Subcutaneous adipose tissue (tissue), 4 donors: ENCODE results near the gene LEMD2. TPM values are rescaled to one million over a fixed set of nuclear protein-coding genes. Genes with fewer than 3 reads are reported as not detected.

Experiments used
- total RNA-seq, 4 donors: library from RNA; depleted of rRNA; stranded (reverse); fragments of >200 nt; gene quantifications; one replicate each; pipeline ENCODE4 v1.1.0, GENCODE V29; 2016
- TF ChIP-seq, protein P1 (sequence below): fragments of 450-650 bp; IDR thresholded peaks from one replicate; pipeline ENCODE4 v1.5.1; 2016; ENCODE audit warnings: low read depth, mild to moderate bottlenecking, control low read depth, antibody characterized with exemption, moderate library complexity

LEMD2 gene
- total RNA-seq, 4 donors from 2014 or later = 24.3 to 61.6 (median 40.0) TPM

- TF ChIP-seq, protein P1, sequence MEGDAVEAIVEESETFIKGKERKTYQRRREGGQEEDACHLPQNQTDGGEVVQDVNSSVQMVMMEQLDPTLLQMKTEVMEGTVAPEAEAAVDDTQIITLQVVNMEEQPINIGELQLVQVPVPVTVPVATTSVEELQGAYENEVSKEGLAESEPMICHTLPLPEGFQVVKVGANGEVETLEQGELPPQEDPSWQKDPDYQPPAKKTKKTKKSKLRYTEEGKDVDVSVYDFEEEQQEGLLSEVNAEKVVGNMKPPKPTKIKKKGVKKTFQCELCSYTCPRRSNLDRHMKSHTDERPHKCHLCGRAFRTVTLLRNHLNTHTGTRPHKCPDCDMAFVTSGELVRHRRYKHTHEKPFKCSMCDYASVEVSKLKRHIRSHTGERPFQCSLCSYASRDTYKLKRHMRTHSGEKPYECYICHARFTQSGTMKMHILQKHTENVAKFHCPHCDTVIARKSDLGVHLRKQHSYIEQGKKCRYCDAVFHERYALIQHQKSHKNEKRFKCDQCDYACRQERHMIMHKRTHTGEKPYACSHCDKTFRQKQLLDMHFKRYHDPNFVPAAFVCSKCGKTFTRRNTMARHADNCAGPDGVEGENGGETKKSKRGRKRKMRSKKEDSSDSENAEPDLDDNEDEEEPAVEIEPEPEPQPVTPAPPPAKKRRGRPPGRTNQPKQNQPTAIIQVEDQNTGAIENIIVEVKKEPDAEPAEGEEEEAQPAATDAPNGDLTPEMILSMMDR = no peak
These were observed 44.7 kb downstream of the LEMD2 start for GRCh38 chr6:33744001-33744848.

DNA sequence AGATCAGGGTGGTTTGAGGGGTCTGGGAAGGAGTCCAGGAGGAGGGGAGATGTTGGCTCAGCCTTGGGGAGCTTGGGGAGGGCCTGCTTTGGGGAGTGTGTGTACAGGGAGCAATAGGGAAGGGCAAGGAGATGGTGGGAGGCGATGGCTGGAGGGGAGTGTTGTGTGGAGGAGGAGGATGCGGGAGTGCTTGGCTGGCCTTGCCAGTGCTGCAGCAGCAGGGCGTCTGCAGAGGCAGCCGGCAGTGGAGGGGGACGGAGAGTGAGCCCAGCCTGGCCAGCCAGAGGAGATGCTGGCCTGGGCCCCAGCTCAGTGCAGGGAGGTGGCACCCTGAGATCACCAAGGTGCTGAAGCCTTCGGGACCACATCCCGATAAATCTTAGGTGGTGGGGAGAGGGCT, 46.1 kb downstream of the LEMD2 start:
- TF ChIP-seq, protein P1 = no peak

DNA sequence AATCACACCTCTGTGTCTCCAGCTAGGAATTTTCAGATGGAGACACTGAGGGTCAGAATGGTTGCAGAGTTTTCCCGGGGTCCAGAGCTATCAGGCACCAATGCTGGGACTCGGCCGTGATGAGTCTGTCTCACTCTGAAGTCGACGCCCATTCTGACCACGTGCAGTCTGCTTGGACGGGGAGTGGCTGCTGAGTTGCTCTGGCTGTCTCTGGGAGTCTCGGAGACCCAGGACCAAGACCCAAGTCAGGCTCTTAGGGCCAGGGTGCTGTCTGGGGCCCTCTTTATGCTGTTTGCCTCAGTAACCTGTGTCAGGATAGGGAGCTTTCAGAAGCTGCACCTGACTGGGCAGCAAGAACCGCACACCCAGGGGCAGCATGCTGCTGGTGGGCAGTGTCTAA, 46.8 kb downstream of the LEMD2 start:
- TF ChIP-seq, protein P1 = no peak

DNA sequence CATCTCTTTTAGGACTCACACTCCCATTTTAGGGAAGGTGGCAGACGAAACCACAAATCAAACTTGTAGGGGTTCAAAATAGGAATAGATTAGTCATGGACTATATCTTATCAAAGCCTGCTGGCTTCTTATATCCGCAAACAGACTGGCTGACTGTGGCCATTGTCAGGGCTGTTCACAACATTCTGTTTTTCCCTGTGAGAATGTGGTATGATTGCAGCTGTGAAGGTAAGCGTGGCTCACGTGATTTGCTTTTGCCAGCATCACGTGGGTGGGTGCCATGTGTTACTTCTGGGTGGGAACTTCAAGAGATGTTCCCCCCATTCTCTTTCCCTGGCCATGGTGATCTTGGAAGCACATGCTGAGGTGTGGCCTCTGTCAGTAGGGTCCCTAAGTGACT, 48.1 kb downstream of the LEMD2 start:
- TF ChIP-seq, protein P1 = no peak

DNA sequence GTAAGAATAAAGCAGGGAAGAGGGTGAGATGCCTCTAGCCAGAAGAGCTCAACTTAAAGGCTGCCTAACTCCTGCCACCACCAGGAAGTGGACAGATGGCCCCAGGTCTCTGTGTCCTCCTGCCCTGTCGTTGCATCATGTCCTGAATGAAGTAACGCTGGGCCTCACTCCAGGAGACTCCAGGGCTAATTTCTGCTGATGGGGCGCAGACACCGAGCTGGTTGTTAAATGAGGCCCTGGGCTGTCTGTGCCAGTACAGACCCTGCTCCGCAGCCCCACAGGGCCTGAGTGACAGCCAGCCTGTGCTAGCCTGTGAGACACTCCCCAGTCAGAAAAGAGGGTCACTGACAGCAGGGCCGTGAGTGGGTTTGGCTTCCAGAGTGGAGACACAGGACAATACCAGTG, 48.7 kb downstream of the LEMD2 start:
- TF ChIP-seq, protein P1 = no peak

DNA sequence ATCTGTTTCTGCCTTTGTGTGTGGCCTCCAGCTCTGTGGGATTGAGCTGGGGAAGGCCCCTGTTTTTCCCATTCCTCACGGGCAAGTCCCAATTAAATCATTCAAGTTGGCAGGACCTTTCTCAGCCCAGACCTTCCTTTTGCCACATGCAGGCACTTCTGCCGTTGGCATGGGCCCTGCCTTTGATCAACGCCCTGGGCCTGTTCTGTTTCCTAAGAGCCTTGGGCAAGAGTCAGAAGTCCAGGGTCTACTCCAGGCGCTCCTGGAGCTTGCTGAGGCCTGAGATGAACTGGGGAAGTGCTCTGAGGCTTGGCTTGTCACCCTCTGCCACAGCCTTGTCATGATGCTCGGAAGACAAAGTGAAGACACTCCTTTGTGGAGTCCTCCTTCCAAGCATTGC, 49.4 kb downstream of the LEMD2 start:
- TF ChIP-seq, protein P1 = no peak

GRCh38 chr6:33738879-33739278, 50.1 kb downstream of the LEMD2 start:
- TF ChIP-seq, protein P1 = no peak
